K562 (cell line): ENCODE results near the gene NRP2.

ENCODE experiments used
- IRF2 ChIP-seq: sonication (generic); formaldehyde crosslinking; IDR thresholded peaks from 2 replicates; pipeline ENCODE4 v1.8.1; 2022; ENCODE audit warnings: mild to moderate bottlenecking, missing genetic modification reagents
- TF ChIP-seq, protein P1 (sequence below): fragments of 450-650 bp; formaldehyde crosslinking; IDR thresholded peaks from 2 replicates; pipeline ENCODE4 v1.4.0; 2020; ENCODE audit warnings: mild to moderate bottlenecking, moderate library complexity

DNA sequence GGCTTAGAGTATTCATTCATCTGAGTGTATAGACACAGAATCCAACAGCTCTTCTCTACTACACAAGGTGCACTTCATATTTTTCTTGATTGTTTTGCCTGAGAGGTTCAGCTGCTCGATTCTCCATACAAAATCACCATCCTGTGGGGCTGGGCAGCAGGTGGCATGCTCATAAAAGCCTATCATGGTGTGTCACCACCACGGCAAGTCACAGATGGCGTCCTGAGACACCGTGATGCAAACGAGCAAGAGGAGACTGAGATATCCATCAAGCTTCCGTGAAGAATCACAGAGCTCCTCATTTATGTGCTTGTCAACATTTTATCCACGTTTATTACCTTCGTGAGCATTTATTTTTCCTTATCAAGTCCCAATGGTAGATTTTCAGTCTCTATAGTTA is 22.4 kb upstream of the NRP2 start:
- TF ChIP-seq IRF2 (CRISPR knock-in tag), result no peak
- TF ChIP-seq, protein P1, sequence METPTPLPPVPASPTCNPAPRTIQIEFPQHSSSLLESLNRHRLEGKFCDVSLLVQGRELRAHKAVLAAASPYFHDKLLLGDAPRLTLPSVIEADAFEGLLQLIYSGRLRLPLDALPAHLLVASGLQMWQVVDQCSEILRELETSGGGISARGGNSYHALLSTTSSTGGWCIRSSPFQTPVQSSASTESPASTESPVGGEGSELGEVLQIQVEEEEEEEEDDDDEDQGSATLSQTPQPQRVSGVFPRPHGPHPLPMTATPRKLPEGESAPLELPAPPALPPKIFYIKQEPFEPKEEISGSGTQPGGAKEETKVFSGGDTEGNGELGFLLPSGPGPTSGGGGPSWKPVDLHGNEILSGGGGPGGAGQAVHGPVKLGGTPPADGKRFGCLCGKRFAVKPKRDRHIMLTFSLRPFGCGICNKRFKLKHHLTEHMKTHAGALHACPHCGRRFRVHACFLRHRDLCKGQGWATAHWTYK (CRISPR knock-in tag), result no peak
